ENCODE data around the gene UGT2B7.
"Not testable (repeated sequence)": the region's sequence is repeated elsewhere in the genome, so short reads cannot be mapped to it uniquely, and the experiment has no call there.

DNA sequence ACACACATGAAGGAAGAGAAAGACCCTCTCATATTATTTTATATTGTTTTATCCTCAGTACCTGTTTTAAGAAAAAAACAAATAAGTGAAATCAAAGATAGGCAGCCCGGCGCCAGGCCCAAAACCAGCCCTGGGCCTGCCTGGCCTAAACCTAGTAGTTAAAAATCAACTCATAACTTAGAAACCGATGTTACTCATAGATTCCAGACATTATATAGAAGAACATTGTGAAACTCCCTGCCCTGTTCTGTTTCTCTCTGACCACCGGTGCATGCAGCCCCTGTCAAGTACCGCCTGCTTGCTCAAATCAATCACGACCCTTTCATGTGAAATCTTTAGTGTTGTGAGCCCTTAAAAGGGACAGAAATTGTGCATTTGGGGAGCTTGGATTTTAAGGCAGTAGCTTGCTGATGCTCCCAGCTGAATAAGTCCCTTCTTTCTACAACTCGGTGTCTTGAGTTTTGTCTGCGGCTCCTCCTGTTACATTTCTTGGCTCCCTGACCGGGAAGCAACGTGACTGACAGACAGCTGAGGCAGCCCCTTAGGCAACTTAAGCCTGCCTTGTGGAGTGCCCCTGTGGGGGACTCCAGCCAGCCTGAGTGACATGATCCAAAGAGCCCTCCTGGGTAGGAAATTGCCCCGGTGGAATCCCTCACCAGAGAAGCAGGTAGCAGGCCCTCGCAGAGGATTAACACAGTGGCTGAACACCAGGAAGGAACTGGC lies 45.3 kb upstream of the UGT2B7 start:
- TF ChIP-seq POLR2A (IDR thresholded peaks at IDR 0.05; ENCODE audit: low read depth); POLR2AphosphoS5 (IDR thresholded peaks at IDR 0.05); EP300 (IDR thresholded peaks at IDR 0.05): not testable (repeated sequence)
- TF ChIP-seq, protein P1, sequence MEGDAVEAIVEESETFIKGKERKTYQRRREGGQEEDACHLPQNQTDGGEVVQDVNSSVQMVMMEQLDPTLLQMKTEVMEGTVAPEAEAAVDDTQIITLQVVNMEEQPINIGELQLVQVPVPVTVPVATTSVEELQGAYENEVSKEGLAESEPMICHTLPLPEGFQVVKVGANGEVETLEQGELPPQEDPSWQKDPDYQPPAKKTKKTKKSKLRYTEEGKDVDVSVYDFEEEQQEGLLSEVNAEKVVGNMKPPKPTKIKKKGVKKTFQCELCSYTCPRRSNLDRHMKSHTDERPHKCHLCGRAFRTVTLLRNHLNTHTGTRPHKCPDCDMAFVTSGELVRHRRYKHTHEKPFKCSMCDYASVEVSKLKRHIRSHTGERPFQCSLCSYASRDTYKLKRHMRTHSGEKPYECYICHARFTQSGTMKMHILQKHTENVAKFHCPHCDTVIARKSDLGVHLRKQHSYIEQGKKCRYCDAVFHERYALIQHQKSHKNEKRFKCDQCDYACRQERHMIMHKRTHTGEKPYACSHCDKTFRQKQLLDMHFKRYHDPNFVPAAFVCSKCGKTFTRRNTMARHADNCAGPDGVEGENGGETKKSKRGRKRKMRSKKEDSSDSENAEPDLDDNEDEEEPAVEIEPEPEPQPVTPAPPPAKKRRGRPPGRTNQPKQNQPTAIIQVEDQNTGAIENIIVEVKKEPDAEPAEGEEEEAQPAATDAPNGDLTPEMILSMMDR (IDR thresholded peaks at IDR 0.05) = not testable (repeated sequence)

Measured in esophagus muscularis mucosa (tissue), 4 donors.